Fibroblast of skin of back (primary cell): ENCODE data around the gene KTN1.

ENCODE experiments used
- DNase-seq: peaks from one replicate; pipeline ENCODE4 v3.0.0-alpha.2; 2013

The KTN1 gene

DNA sequence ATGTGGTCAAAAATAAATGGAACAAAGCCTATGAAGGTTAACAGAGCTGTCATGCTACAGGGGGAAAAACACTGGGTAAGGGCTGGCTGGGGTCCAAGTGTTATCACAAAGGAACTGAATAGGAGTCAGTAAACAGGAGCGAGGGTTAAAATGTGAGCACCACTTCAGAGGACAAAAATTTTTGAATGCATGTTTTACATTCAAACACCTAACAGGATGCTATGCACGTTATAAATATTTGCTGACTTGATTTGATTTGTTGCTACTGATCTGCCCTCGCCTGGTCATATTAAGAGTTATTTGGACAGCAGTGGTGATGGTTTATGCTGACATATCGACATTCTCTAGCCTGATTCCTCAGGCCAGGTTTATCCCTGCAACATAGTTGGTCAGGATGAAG is 7.4 kb upstream of the KTN1 start:
- no peak for DNase-seq

DNA sequence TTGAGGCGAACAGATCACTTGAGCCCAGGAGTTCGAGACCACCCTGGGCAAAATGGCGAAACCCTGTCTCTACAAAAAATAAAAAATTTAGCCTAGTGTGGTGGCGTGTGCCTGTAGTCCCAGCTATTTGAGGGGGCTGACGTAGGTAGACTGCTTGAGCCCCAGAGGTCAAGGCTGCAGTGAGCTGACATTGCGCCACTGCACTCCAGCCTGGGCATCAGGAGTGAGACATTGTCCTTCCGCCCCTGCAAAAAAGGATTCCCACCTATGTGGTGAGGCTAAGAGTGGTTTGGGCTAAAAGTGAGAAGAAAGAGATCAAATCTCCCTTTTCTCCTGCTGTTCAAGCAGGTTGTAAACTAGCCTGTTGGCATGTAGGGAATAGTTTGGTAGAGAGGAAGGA is 5.0 kb upstream of the KTN1 start:
- DNase-seq, result no peak

DNA sequence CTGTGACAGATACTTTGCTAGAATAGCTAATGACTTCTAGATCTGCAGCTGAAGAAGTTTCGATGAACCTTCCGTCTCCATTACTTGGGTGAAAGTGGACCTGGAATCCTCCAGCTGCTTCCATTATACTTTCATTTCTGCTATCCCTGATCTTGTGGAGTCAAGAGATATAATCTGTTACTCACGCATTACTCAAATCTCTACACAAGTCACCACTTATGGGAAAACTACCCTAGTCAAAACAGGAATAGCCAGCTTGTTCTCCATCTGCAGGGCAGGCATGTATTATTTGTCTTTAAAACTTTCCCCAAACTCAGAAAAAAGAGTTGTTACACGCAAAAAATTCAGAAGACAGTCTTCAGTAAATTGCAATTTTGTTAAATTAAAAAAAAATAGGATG is 2.8 kb upstream of the KTN1 start:
- DNase-seq, result no peak

DNA sequence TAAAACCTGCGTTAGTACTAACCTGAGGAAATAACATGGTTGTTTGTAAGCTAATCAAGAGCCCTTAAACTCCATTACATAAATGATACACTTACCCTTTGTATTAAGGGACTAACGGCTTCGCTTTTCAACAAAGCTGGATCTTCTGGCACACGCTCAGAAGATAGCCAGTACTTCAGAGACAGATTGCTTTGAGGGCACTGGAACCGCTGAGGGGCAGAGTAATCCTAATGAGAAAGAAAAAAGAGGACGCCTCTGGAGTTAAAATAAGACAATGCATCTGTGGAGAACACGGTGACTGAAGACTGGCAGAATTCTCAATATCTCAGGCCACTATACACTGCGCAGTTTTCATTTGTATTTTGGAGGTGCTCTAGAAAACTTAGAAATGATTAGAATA is 1.5 kb upstream of the KTN1 start:
- DNase-seq, result no peak

DNA sequence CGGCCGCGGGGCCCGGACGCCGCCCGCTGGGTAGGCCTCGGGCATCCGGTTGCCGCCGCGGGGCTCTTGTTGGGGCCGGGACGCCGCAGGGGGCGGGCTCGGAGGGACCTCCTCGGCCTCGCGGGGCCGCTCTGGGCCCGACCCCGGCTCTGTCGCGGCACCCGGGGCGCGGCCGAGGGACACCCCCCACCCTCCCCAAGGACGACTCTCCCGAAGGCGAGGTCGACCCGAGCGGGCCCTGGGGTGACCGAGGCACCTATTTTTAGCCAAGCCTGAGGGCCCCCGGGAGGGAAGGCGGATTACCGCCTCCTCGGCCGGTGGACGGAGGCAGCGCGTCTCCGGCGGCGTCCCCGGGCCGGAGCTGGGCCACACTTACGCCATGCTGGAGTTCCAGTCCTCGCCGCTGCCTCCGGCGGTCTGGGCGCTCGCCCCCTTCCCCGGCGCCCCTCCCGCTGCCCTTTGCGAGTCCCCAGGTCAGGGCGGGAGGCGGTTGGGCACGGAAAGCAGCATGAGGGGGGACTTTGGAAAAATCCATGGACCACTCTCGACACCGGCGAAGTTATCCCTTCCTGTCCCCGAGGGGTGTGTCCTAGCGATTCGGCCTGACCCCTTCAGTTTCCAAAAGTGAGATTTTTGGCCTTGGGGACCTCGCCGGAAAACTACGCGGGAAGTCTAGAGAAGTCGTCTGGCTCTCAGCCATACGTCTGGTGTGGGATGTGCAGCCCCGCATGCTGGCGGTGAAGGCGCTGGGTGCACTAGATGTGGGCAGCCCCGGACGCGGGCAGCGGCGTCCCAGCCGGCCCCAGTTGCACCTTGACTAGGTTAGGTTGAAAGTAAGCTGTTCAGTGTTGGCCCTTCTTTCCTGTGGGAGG is 699 bp downstream of the KTN1 start:
- DNase-seq, result peak; percentile 57

DNA sequence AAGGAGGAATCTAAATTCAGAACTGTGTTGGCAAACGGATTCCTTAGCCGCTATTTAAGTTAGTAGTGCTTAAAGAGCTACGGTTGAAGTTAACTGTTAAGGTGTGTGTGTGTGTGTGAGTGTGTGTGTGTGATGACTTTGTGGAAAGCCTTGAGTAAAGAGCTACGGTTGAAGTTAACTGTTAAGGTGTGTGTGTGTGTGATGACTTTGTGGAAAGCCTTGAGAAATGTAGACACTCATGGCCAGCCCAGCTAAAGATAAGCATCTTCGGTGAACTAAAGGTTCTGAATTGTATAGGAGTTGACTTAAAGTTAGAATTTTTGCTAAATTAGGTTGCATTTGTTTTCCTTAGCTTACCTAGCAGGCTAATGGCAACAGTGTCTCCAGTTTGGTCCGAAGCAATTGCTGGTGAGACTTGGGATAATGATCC is 1.4 kb downstream of the KTN1 start:
- no peak for DNase-seq

DNA sequence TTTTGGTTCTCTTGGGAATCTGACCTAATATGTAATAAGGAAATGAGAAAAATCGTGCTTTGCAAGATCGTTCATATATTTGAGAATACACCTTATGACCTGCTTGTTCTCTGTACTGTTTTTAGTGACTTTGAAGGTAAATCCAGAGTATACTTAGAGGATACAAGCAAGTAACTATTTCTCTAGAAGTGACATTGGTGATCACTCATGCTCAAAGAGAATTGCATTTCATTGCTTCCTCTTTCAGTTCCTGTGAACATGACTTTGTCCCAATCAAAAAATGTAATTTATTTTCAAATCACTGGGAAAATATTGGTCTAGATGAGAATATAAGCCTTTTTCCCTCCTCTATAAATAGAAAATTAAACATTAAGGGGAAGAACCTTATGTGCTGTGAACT is 2.7 kb downstream of the KTN1 start:
- DNase-seq, result no peak

DNA sequence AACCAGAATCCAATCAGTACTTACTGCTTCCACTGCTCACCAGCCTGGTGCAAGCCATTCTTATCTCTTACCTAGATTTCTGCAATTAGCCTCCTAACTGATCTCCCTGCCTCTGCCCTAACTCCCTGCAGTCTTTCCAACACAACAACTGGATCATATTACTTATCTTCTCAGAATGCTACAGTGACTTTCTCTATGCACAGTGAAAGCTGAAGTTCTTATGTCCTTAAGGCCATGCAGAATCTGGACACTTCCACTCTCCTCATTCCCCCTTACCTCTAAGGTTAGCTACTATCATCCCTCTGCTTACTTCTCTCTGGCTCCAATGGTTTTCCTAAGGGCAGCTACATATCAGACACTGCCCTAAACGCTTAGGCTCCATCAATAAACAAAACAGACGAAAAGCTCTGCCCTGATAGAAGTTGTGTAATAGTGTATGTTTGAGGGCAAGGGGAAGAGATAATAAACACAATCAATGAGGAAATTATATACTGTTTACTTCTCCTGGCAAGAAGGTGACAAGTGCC is 4.0 kb downstream of the KTN1 start:
- no peak for DNase-seq

DNA sequence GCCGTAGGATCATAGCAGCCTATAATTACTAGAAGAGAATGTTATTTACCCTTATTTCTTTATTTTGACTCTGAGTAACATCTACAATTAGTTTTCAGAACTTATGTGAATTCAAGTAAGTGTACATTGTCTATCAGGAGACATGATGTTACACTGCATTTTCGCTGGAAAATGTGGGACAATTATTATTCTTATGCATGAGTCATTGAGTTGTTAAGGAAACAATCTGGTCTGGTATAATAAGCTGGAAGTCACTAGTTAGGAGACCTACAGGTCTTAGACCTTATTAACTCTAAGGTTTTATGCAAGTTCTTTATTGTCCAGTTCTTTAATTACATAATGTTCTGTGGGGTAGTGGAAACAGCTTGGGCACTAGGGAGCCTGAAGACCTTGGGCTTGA is 5.8 kb downstream of the KTN1 start:
- peak; percentile 75 for DNase-seq

DNA sequence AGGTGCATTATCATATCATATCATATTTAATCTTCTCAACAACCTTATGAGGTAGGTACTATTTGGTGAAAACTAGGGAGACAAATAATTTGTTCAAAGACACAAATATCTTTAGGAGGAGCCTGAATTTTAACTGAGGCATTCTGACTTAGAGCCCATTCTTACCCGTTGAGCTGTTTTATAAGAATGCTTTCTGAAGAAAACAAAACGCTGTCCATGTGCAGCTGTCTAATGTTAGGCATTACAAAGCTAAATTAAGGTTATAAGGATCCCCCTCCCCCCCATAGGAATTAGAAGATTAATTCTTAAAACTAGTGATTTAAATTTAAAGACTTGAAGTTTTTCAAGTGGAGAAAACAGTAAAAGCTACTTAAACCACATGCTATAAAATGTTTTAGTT is 6.4 kb downstream of the KTN1 start:
- DNase-seq, result peak; percentile 20

DNA sequence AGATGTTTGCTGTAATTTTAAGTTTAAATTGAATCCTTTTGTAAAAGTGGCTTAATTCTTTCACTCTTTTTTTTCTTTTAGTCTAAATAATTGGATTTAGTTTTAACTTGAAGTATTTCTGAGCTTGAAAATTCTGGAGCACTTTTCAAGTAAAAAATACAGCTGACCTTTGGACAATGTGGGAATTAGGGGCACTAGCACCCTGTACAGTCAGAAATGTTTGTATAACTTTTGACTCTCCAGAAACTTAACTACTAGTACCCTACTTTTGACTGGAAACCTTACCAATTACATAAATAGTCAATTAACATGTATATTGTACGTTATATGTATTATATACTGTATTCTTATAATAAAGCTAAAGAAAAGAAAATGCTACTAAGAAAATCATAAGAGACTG is 7.8 kb downstream of the KTN1 start:
- no peak for DNase-seq

DNA sequence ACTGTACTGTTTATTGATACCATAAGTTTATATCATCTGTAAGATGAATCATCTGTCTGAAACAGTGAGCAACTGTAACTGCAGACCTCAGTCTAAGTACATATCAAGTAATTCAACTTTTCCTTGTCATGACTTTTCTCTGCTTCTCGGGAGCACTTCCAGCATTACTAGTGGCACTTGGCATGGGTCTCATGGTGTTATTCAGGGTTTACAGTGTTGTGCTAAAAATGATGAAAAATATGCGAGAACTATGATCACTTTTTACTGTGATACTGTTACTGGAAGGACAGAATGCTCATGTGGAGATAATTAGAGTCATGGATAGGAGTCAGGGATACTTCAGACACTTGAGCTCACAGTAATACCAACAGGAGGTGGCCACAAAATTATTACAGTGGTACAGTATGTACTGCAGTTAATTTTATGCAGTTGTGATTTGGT is 8.3 kb downstream of the KTN1 start:
- peak; percentile 57 for DNase-seq

DNA sequence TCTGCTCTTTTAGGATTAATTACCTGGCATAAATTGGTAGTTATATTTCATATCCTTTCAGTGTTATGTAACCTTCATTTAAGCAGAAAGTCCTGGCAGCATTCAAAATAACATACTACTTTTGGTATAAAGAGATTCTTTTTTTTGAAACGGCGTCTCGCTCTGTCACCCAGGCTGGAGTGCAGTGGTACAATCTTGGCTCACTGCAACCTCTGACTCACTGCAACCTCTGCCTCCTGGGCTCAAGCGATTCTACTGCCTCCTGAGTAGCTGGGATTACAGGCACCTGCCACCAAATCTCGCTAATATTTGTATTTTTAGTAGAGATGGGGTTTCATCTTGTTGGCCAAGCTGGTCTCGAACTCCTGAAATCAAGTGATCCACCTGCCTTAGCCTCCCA is 9.2 kb downstream of the KTN1 start:
- no peak for DNase-seq

DNA sequence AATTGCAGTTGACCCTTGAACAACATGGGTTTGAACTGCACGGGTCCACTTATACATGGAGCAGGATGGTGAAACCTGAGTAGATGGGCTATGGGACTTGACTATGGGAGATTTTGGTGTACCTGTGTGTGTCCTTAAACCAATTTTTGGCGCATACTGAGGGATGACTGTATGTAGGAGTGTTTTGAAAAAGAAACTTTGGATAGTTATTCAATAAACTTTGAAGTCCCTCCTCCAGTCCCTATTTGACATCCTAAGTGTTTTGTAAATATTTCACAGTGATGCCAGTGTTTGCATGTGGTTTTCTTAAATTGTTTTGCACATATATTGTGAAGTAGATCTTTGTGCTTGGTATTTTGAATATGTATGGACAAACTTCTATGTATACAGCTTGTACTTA is 12.4 kb downstream of the KTN1 start:
- no peak for DNase-seq

DNA sequence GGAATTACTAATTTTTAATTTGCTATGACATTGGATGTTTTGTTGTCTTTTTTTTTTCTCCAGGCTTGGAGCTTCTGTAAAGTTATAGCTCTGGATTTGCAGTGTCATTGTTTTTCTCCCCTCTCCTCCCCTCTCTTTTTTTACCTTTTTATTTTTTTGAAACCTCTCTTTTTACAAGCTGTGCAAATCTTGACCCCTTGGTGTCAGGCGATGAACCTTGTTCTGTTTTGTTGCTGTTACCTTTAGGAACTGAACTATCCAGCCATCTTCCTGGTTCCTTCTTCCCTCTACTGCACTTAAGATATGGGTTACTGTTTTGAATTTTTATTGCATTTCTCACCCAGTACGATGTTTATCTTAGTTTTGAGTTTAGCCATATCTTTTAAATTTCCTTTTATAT is 13.7 kb downstream of the KTN1 start:
- no peak for DNase-seq

DNA sequence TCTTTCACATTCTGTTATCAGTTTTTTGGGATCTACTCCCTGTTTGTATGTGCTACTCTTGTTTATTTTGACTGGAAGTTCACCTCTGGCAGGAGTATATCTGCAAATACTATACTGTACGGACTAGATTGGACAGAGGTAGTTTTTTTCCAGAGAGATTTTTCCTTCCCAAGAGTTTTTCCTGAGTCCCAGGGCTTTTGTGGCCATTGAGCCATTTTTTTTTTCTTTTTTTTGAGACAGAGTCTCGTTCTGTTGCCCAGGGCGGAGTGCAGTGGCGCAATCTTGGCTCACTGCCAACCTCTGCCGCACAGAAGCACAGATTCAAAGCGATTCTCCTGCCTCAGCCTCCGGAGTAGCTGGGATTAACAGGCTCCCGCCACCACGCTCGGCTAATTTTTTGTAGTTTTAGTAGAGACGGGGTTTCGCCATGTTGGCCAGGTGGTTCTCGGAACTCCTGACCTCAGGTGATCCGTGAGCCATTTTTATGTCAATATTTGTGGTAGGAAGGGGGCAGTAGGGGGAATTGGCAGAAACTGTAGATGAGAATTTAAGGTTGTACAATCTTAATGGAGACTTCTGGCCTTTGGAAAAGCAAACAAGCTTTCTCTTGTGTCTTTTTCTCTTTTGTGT is 19.4 kb downstream of the KTN1 start:
- DNase-seq, result no peak

DNA sequence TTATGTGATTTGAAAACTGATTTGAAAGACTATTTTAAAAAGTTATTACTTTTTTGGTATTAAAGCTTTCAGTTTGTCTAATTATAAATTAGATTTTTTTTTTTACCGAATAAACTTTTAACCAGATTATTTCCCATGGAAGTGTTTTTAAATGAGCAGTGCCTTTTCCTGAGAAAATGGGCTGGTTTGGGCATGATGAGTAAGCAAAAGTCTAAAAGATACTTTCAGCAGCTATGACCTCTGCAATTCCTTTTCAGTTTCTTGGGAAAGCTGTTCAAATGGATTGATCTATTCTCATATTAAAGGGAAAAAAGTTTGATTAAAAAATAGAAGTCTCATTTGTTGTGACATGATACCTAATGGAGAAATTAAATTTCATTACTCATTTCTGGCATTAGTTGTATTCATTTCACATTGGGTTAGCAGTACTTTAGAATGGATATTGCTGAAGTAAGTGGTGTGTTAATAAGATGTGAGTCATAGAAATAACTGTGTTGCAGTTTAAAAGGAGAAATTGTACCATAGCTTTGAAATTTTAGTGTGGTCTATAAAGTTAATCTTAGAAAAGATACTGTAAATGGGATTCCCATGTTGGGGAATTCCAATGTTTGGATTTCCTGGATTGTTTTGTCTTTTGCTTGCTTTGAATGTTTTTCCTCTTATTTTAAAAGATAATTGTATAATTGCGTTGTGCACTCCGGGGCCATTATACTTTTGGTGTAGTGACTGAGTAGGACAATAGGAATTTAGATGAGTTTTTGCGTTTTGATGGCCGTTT is 21.0 kb downstream of the KTN1 start:
- DNase-seq, result peak; percentile 72

DNA sequence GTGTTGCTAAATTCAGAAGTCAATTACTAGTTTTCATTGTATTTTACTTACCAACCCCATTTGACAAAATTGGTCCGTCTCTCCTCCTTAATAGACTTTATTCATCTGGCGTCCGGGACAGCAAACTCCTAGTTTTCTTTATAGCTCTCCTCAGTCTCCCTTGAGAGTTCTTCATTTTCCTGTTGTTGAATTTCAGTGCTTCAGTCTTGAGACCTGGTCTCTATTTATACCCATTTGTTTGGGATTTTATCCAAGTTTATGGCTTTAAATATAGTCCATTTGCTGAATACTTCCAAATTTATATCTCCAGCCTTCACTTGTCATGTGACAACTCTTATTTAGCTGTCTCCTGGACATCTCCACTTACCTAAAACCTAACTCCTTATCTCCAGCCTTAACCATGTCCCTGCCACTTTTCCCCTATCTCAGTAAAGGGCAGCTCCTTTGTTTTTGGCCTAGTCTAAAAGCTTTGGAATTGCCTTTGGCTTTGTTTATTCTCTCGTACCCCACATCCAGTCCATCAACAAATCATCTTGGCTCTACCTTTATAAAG is 23.5 kb downstream of the KTN1 start:
- DNase-seq, result no peak

DNA sequence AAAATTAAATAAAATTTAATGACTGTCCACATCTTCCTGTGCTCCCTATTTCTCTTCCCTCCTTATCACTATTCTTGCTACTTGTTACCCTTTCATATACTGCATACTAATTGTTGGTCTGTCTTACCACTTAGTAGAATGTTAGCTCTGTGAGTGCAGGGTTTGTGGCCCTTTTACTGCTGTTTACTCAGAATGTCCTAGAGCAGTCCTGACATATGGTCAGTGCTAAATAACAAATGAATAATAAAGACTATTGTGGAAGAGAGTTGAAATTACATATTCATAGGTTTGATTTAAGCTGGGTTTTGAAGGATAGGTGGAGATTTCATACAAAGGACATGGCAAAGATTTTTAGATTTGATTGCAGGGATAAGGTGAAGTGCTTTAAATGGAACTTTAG is 24.5 kb downstream of the KTN1 start:
- DNase-seq, result no peak

DNA sequence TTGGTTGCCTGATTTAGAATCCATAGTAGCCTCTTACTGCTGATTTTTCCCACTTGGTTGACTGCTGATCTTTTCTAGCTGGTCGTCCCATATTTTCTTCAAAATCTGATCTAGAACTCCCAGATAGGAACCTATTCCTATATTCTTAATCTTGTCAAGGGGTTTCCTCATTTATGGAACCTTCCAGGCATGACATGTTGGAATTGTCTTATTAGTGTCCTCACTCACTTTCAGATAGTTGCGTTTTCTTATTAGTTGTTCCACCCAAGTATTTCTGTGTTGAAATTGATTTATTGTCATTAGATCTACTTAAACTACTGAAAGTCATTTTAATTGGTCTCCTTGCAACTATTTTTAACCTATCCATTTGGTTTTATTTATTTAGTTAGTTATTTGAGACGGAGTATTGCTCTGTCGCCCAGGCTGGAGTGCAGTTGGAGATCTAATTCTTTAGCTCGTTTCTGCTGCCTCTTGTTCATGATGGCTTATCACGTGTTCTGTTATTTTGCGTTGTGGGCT is 25.0 kb downstream of the KTN1 start:
- DNase-seq, result no peak

DNA sequence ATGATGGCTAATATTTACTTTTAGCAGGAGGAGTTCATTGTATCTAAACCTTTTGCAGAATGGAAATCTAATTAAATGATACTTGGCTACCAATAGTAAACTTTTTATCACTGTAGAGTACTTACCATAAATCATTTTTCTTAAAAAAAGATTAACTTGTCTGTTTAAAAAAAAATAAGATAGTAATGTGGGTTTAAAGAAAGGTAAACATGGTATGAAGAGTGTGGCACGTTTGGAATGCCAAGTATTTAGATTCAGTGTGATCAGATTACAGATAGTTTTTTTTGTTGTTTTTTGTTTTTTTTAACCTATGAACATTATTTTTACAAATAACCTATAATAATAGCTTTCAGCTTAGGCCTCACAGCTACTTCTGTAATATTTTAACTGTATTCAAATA is 25.8 kb downstream of the KTN1 start:
- DNase-seq, result peak; percentile 58

DNA sequence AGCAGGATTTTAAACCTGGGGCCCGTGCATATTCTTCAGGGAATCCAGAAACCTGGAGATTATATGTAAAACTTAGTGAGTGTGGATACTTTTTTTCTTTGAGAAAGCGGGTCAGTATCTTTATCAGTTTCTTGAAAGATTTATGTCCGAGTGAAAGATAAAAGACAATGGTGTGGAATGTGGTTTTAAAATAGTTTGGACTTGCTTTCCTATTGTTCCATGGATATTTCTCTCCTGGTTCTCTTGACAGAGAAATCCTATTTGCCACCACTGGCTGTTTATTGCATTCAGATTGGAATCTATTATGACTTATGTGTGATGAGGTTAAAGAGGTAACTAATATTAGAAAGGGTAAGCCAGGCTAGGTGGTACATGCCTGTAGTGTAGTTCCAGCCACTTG is 27.4 kb downstream of the KTN1 start:
- no peak for DNase-seq

DNA sequence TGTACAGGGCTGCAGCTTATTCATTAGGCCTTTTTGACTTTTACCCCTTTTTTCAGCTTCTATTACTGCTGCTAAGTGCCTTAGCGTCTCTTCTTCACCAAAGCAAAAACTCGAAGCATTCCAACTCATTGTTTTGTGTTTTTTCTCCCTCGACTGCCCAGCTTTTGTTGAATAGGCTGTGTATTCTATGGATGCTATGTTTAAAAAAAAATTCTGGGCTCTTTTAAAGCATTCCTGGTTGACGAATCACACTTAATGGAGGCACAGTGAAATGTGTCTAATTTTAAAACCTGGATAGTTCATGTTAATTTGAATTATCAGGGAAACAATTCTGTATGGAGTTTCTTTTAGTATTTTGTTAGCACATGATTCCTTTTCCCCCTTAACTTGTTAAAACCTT is 29.7 kb downstream of the KTN1 start:
- peak; percentile 72 for DNase-seq
